Measurements from ENCODE around the gene TUBGCP3.

TUBGCP3 gene

GRCh38 chr13:112521073-112521685 is 66.8 kb downstream of the TUBGCP3 start:
- H3K27me3 ChIP-seq = no peaks in the 10 kb centered on the region
- no peaks in the 10 kb centered on the region for H3K9me3 ChIP-seq
- TF ChIP-seq CTCF (IDR thresholded peaks at IDR 0.05) = no peak
- peaks cover 89% of the 10 kb centered on the region for H3K36me3 ChIP-seq
- H3K4me1 ChIP-seq (ENCODE audit: control insufficient read depth in 1 of 2, insufficient read depth in 1 of 2, low read depth in 1 of 2, low read length in 1 of 2) = peaks cover 6 to 8% of the 10 kb centered on the region in 2 experiments
- H3K27ac ChIP-seq = no peak overlapping the region
- H3K4me3 ChIP-seq (ENCODE audit: low read depth in 1 of 2, low read length in 1 of 2) = no peak overlapping the region

GRCh38 chr13:112519517-112520060 is 68.4 kb downstream of the TUBGCP3 start:
- Histone ChIP-seq H3K36me3 (peaks cover 90% of the 10 kb centered on the region), H3K9me3 (no peaks in the 10 kb centered on the region)

DNA sequence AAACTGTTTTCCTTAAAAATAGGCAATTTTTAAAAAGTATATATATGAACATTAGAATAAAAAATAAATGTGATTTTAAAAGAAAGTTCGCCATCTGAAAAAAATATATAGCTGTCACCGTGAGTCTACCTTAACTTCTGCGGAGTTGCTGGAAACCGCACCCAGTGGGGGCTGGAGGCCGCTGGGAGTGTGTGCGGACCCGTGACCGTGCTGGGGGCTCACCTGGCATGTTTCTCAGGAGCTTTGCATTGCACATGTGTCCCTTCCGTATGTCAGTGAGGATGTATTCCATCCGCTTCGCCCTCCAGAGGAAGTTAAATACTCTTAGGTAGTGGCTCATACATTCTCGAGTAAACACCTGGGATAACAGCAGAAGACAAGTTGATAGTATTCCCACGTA is 71.7 kb downstream of the TUBGCP3 start:
- no peaks in the 10 kb centered on the region for H3K9me3 ChIP-seq
- no peak for TF ChIP-seq CTCF (IDR thresholded peaks at IDR 0.05)
- H3K4me1 ChIP-seq (ENCODE audit: control insufficient read depth in 1 of 2, insufficient read depth in 1 of 2, low read depth in 1 of 2, low read length in 1 of 2) = peaks cover 6 to 8% of the 10 kb centered on the region in 2 experiments
- H3K4me3 ChIP-seq (ENCODE audit: low read depth in 1 of 2, low read length in 1 of 2) = no peak overlapping the region
- no peak overlapping the region for H3K27ac ChIP-seq
- no peaks in the 10 kb centered on the region for H3K27me3 ChIP-seq
- peaks cover 75% of the 10 kb centered on the region for H3K36me3 ChIP-seq

More at GRCh38 chr13:112519517-112520060, 68.4 kb downstream of the TUBGCP3 start:
- no peak for TF ChIP-seq CTCF (IDR thresholded peaks at IDR 0.05)
- Histone ChIP-seq H3K27me3 (no peaks in the 10 kb centered on the region), H3K27ac (no peak overlapping the region), H3K4me3 (ENCODE audit: low read depth in 1 of 2, low read length in 1 of 2) (no peak overlapping the region), H3K4me1 (ENCODE audit: control insufficient read depth in 1 of 2, insufficient read depth in 1 of 2, low read depth in 1 of 2, low read length in 1 of 2) (peaks cover 6 to 8% of the 10 kb centered on the region in 2 experiments)

GRCh38 chr13:112513761-112514160 is 74.2 kb downstream of the TUBGCP3 start:
- H3K27ac ChIP-seq = no peak overlapping the region
- no peaks in the 10 kb centered on the region for H3K9me3 ChIP-seq
- peaks cover 83% of the 10 kb centered on the region for H3K36me3 ChIP-seq
- no peaks in the 10 kb centered on the region for H3K27me3 ChIP-seq
- H3K4me3 ChIP-seq (ENCODE audit: low read depth in 1 of 2, low read length in 1 of 2) = no peak overlapping the region
- TF ChIP-seq CTCF (IDR thresholded peaks at IDR 0.05) = no peak
- H3K4me1 ChIP-seq (ENCODE audit: control insufficient read depth in 1 of 2, insufficient read depth in 1 of 2, low read depth in 1 of 2, low read length in 1 of 2) = peaks cover 6 to 8% of the 10 kb centered on the region in 2 experiments

- H3K36me3 ChIP-seq = peaks cover 84% of the 10 kb centered on the region
- no peaks in the 10 kb centered on the region for H3K9me3 ChIP-seq
- H3K27me3 ChIP-seq = no peaks in the 10 kb centered on the region
- TF ChIP-seq CTCF (IDR thresholded peaks at IDR 0.05) = no peak
- H3K4me3 ChIP-seq (ENCODE audit: low read depth in 1 of 2, low read length in 1 of 2) = no peak overlapping the region
- no peaks in the 10 kb centered on the region for H3K4me1 ChIP-seq (ENCODE audit: control insufficient read depth in 1 of 2, insufficient read depth in 1 of 2, low read depth in 1 of 2, low read length in 1 of 2)
- H3K27ac ChIP-seq = no peak overlapping the region
Observed at GRCh38 chr13:112510987-112511685, 76.8 kb downstream of the TUBGCP3 start.
